Measurements from ENCODE around the gene ABHD17B.
"Not testable (repeated sequence)": the region's sequence is repeated elsewhere in the genome, so short reads cannot be mapped to it uniquely, and the experiment has no call there.

The ABHD17B gene

DNA sequence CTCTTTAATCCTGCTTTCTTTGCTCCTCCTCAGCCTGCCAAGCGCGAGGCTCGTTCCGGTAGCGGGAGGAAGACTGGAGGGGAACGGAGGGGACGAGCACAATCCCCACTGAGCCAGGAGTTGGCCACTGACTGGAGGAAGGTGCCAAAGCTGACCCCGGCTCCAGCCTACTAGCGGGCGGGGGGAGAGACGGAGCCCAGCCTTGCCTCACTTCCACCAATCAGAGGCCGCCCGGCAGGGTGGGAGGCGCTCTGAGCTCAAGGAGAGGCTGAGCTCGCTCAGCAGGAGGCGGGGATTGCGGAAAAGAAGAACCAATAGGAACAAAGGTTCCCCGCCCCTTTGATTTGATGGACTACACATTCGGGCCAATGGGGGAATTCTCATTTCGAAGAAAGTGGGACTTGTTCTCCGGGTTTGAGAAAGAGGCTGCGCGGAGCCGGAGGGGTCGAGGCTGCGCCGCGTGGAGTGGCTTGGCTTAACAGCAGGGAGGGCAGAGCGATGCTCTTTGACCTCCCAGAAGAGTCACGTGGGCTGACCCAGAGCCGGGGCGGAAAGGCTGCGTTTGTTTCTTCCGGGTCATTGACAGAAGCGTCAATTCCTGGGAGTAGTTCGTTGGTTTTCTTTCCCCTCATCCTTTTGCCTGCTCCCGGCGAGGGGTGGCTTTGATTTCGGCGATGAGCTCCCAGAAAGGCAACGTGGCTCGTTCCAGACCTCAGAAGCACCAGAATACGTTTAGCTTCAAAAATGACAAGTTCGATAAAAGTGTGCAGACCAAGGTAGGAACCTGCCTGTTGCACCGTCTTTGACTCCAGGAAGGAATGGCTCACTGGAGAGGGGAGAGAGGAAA, at the start of gene ABHD17B, which contains the start of gene C9orf85:
Gene ABHD17B (minus strand): TSS at position 133 of the 847 bp plus-strand sequence. CDS start 36,113 bp downstream, outside the sequence.
Gene C9orf85 (plus strand): TSS at position 579 of the 847 bp plus-strand sequence. CDS start 96 bp downstream, at position 675.
- DNase-seq (ENCODE audit: low read depth): peak; percentile 99

DNA sequence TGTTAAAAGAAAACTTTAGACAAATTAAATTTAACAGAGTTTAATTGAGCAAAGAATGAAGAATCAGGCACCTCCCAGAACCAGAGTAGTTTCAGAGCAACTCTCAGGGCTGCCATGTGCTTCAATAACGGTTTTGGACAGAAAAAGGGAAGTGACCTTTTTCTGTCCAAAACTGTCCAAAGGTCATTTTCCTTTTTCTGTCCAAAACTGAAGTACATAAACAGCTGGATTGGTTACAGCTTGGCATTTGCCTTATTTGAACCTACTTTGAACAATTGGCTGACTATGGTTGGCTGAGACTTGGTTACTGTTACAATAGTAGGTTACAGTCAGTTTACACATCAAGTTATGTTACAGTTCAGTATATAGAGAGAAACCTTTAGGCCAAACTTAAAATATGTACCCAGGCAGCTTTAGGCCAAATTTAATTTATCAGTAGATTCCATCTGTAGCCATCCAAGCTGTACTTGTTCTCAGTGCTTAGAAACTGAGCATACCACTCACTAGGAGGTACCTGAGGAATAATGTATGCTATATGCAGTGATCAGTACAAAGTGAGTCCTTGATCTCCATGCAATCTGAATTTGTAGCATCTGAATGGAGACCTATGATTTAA, 44.4 kb upstream of the ABHD17B start:
- DNase-seq (ENCODE audit: low read depth): no peak

DNA sequence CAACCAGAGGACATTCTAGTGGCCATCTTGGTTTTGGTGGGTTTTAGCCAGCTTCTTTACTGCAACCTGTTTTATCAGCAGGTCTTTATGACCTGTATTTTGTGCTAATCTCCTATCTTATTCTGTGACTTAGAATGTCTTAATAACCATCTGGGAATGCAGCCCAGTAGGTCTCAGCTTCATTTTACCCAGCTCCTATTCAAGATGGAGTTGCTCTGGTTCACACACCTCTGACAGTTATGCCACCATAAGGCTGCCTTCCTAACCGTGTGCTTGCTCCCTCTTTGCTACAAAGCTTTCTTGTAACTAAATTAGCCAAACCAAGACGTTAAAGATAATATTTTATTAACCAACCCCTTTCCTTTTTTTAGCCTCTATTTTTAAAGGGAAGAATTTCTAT, 43.7 kb upstream of the ABHD17B start:
- not testable (repeated sequence) for DNase-seq (ENCODE audit: low read depth)

DNA sequence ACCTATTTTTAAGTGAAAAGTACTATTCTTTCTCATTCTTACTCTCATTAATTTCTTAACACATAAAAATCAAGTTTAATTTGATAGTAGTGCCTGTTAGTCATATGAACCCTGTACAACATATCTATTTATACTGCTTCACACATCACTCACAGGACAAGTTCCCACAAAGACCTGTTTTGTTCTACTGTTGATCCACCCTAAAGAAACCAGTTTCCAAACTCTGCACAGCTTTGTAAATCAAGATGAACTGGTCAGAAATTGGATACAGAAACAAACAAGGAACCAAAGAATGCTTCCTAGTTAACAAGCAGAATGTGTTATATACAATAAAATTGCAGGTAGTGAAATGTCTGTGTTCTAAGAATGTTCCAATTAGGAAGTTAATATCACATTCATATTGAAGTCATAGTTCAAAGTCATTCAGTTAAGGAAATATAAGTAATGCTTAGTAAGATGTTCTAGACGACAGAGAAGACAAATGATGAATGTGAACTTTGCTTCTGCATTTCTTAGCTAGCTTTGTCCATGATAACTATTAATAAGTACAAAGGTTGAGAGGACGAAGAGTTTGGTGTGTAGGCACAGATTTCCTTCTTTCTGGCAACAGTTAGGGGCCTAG, 33.9 kb upstream of the ABHD17B start:
- no peak for DNase-seq (ENCODE audit: low read depth)

DNA sequence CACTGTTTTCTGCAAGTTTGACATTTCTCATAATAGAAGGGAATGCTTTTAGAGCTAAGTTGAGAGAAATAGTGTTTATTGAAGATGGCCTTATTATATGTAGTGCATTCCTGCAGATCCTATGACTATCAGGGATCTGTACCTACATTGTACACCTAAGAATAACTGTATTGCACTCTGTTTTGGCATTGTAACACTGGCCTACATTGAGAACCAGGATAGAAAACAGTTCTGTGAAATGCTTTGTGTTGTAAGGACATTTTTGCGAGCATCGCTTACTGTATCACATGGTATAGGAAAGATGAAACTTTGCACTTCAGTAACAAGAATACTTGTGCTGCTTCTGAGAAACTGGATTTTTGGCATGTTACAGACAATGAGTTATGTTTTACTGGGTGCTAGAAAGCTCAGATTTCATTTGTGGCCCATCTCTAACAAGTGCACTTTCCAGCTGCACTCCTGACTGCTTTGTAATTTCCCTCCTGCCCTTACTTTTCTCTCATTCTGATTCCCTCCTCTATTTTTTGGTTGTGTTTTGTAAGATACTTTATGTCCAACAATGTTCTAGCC, 31.1 kb upstream of the ABHD17B start:
- no peak for DNase-seq (ENCODE audit: low read depth)

DNA sequence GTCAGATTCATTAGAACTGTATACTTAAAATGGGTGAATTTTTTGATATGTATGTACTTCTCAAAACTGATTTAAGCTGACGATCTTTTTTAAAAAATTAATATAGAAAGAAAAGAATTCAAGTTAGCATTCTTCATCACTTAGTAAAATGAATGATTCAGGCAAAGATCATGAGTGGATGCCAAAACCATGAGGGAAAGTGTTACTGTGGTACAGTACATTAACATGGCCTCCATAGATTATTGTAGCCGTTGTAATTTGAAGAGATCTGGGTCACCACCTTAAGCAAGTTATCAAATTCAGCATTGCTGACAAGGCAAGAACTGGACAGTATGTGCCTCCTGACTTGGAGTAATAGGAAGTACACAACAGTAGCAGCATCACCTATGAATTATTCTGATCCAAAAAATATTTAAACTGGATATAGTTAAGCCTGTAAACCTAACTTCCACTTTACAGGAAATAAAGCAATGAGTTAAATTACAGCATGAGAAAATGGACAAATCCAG, 30.1 kb upstream of the ABHD17B start:
- DNase-seq (ENCODE audit: low read depth): no peak

DNA sequence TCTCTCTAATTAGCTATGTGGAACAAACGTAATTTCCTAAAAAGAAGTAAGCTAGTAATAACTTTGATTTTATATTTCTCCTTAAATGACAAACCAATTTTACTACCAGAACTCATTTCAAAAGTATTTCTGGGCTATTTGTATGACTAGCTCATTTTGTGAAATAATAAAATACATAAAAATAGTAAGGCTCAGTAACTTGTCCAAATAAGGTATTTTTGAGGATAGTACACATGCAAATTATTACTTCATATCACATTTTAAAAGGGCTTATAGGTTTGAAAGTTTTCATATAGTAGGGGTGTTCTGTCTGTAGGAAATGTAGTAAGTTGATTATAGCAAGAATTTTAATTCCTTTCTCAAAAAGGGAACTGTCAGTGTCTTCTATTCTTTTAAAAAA, 26.9 kb upstream of the ABHD17B start:
- DNase-seq (ENCODE audit: low read depth): no peak

- no peak for DNase-seq (ENCODE audit: low read depth)
Measured at GRCh38 chr9:71937070-71937625, 26.2 kb upstream of the ABHD17B start.

DNA sequence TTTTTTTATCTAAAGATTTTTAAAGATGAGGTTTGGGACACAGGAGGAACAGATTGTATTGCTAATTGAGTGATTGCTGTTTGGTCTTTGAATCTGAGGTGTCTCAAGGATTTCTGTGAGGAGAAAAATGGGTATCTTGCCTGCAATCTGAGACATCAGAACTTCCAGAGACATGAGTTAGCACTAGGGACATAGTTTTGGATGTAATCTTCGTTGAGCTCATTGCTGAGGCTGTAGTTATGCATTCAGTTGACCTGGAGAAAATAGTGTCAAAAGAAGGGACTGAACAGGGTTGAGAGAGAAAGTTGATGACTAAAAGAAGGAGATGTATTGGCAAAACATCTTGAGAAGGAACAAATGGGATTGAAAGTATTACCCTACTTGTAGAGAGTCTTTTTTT, 25.1 kb upstream of the ABHD17B start:
- no peak for DNase-seq (ENCODE audit: low read depth)

- DNase-seq (ENCODE audit: low read depth): no peak
Measured at GRCh38 chr9:71931166-71931565, 20.2 kb upstream of the ABHD17B start.

- DNase-seq (ENCODE audit: low read depth): peak; percentile 50
Measured at GRCh38 chr9:71929791-71930440, 18.9 kb upstream of the ABHD17B start.

- no peak for DNase-seq (ENCODE audit: low read depth)
Measured at GRCh38 chr9:71929223-71929622, 18.2 kb upstream of the ABHD17B start.

GRCh38 chr9:71928806-71929205, 17.8 kb upstream of the ABHD17B start:
- no peak for DNase-seq (ENCODE audit: low read depth)

DNA sequence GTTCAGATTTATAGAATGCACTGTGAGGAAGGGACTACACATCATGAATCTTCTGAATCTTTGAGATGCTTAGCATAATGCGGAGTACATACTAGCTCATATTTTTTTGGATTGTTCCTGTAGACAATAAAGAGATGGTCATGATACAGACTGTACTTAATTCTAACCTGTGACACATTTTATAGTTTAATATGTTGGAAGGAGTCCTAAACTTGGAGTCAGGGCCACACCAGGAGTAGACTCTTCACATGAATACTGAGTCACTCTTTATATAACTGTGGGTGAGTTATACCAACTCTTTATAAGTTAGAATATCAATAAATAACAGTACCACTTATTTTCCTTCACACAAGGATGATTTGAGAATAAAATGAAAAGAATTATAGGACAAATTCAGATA, 17.4 kb upstream of the ABHD17B start:
- DNase-seq (ENCODE audit: low read depth): no peak

DNA sequence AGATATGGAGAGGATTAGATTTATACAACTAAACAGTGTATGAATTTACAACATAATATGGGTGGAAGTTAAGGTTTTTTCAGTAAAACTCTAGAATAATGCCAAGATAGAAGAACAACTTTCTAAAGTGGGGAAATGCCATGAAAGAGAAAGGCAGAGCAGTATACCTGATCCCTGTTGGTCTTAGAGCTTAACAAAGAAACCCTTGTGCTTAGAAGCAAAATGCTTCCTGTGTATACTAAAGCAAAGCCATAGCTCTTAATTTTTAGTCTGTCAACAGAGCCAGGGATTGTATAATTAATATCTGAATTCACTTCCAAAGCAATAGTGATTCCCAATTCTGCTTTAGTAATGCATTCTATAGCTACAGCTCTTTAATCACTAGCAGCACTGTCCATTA, 14.8 kb upstream of the ABHD17B start:
- no peak for DNase-seq (ENCODE audit: low read depth)

DNA sequence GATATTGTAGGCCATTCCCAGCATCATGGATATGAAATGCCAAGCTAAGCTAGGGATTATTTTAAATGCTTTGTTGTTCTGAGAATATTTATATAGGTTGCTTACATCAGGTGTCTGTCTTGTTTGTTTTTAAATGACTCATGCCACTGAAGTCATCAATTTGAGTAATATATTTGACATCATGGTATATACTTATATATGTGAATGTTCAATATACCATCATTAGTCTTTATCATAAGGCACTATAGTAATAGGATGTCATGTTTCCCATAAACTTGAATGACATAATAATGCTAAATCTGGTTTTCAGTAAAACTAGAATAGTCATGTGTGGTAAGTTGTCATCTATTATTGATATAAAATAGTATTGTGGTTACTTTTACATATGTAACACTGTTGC, 13.6 kb upstream of the ABHD17B start:
- no peak for DNase-seq (ENCODE audit: low read depth)

- DNase-seq (ENCODE audit: low read depth): no peak
Measured at GRCh38 chr9:71921190-71921814, 10.3 kb upstream of the ABHD17B start.

DNA sequence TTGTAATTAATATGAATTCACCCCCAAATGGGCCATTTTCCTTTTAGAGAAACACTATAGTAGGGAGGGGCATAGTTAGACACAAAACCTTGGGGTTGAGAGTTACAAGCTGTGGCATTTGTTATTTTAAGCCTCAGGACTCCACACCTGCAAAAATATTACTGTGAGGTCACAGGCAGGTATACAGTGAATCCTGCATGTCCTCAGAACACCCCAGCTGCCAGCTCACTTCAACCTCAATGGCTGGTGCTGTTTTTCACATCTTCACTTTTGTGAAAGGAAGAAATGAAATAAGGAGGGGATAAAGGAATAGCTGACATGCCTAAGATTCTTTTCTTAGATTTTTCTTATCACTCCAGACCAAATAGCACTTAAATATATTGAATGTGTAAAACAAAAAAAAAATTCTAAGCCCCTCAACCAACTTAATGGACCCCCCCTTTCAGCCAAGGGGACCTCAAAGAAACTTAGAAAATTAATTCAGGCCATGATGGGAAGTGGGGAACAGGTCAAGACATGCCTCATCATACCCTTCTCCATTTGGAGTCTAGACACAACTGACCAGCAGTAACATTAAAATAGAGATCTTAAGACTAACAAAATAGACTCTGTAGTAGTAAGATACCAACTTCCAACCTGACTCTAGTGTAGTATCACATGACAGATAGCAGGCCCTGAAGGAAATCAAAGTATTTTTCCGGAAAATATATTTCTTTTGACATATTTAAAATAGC, 9.6 kb upstream of the ABHD17B start:
- no peak for DNase-seq (ENCODE audit: low read depth)

- no peak for DNase-seq (ENCODE audit: low read depth)
Measured at GRCh38 chr9:71918419-71918818, 7.4 kb upstream of the ABHD17B start.

GRCh38 chr9:71916834-71917534, 6.0 kb upstream of the ABHD17B start:
- no peak for DNase-seq (ENCODE audit: low read depth)

Measured in GM04503 (cell line).